Dedifferentiated amniotic fluid mesenchymal stem cell (primary cell): Measurements from ENCODE around the gene HCST.
"Not testable (repeated sequence)": the region's sequence is repeated elsewhere in the genome, so short reads cannot be mapped to it uniquely, and the experiment has no call there.

Experiments
- DNase-seq: peaks from one replicate; pipeline ENCODE4 v3.0.0-alpha.2; 2016; ENCODE audit errors: extremely low spot score

The HCST gene

GRCh38 chr19:35901854-35902661 lies at the start of gene HCST:
TSS of gene HCST (plus strand) at chr19:35902529. CDS start at chr19:35902594, 65 bp downstream.
- DNase-seq: peak; percentile 27

- DNase-seq: no peak
Measured at GRCh38 chr19:35853038-35853756, 49.1 kb upstream of the HCST start.

- DNase-seq: no peak
Measured at GRCh38 chr19:35856546-35857149, 45.7 kb upstream of the HCST start, which contains the start of gene KIRREL2. TSS of gene KIRREL2 (plus strand) at chr19:35856911. CDS start at chr19:35857120, 209 bp downstream.

DNA sequence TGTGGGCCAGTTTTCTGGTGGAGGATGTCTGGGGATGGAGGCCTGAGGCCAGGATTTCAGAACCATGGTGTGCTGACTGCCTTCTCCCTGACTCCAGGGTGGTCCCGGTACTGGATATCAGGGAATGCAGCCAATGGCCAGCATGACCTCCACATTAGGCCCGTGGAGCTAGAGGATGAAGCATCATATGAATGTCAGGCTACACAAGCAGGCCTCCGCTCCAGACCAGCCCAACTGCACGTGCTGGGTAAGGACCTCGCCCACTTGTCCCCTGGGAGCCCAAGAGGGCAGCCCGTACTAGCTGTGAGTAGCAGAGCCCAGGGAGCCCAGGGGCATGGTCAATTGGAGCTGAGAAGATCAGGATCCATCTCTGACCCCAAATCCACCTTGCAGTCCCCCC lies 44.0 kb upstream of the HCST start:
- no peak for DNase-seq

DNA sequence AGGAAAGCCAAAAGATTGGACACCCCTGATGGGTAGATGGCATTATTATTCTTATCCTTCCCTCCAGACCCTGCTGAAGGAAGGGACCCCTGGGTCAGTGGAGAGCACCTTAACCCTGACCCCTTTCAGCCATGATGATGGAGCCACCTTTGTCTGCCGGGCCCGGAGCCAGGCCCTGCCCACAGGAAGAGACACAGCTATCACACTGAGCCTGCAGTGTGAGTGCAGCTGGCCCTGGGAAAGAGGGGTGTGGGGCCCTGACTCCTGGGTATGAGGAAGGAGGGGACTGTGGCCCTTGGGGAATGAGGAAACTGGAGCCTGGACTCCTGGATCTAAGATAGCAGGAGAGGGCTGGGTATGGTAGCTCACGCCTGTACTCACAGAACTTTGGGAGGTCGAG lies 42.9 kb upstream of the HCST start:
- no peak for DNase-seq

DNA sequence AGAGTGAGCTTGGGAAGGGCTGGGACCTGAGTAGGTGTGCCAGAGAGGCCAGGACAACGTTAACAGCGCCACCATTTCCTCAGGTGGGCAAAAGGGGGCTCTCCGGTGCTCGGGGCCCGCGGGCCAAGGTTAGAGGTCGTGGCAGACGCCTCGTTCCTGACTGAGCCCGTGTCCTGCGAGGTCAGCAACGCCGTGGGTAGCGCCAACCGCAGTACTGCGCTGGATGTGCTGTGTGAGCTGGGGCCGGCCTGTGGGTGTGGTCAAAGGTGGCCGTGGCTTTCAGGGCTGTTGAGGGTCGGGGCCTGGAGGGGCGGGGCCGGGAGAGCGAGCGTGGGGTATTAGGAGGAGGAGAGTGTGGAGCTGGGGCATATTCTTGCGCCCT lies 41.9 kb upstream of the HCST start:
- no peak for DNase-seq

DNA sequence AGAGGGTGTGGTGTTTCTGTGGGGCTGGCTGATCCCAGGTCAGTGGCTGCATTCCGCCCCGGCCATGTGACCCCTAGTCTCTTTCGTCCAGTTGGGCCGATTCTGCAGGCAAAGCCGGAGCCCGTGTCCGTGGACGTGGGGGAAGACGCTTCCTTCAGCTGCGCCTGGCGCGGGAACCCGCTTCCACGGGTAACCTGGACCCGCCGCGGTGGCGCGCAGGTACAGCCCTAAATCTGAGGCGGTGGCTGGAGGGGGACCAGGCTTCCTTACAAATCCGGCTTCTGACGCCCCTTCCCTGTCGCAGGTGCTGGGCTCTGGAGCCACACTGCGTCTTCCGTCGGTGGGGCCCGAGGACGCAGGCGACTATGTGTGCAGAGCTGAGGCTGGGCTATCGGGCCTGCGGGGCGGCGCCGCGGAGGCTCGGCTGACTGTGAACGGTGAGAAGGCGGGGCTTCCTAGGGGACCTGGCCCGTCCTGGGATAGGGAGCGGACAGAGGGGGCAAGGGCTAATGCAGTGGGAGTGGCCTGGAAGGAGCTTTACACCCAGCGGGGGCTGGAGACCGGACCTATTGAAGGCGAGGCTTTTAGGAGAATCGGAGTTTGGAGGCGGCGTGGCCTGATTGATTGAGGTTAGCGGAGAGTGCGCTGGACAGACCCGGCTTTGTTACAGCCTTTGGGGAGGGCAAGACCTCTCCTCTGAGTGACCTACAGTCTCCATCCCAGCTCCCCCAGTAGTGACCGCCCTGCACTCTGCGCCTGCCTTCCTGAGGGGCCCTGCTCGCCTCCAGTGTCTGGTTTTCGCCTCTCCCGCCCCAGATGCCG lies 41.3 kb upstream of the HCST start:
- DNase-seq: no peak

DNA sequence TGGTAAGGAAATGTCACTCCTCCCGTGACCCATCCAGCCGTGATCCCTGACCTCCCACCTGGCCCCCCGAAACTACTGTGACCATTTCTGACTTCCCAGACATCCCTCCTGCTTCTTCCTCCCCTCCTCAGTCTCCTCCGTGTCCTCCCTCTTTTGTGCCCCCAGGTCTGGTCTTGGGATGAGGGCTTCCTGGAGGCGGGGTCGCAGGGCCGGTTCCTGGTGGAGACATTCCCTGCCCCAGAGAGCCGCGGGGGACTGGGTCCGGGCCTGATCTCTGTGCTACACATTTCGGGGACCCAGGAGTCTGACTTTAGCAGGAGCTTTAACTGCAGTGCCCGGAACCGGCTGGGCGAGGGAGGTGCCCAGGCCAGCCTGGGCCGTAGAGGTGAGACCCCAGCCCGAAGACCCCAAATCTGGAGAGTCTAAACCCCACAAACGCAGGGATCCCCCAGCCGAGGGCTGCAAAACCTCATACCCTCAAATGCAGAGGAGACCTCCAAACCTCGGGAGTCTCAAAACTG lies 40.6 kb upstream of the HCST start:
- no peak for DNase-seq

DNA sequence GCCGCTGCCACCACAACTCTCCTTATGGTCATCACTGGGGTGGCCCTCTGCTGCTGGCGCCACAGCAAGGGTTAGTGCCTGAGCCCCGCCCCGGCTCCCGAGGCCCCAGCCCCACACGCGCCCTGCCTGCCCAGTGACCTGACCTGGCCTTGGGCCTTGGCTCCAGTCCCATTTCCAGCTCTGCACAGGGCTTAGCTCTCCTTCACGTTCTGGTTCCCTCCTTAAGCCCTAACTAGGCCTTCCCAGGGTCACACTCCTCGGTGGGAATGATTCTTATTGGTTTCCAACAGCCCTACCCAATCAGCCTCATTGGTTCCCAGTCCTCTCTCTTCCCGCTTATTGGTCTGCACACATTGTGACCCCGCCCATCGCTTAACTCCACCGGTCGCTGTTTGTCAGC lies 39.8 kb upstream of the HCST start:
- no peak for DNase-seq

DNA sequence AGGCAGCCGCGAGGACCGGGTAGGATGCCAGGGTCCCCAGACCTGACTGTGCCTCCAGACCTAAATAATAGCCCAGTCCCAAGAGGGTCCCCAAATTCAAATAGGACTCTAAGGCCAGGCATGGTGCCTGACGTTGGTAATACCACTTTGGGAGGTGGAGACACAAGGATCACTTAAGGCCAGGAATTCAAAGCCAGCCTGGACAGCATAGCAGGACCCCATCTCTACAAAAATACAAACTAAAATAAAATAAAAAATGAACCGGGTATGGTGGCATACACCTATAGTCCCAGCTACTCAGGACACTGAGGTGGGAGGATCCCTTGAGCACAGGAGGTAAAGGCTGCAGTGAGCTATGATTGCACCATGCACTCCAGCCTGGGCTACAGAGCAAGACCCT lies 39.3 kb upstream of the HCST start:
- no peak for DNase-seq

GRCh38 chr19:35868172-35868822 lies 34.0 kb upstream of the HCST start, which contains the start of gene APLP1:
TSS of gene APLP1 (plus strand) at chr19:35868574. CDS start at chr19:35868637, 63 bp downstream.
- DNase-seq: peak; percentile 28

DNA sequence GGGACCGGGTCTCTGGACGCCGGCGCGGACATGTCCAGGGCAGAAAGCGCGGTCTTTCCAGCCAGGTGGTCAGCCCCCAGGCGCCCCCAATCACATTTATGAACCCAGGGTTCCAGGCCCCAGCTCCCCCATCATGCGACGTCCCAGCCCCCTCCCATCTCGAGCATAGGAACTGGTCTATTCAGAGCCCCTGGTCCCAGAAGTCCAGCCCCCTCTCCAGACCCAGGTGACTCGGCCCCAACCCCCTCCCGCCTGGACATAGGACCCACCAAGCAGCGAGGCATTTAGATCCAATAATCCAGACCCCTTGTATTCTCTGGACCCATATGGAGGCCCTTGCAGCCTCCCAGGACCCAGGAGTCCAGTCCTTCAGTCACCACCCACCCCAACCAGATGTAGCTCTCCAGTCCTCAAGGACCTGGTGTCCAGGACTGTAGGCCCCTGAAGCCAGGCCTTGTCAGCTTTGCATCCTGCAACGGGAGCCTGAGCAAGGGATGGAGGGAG lies 33.5 kb upstream of the HCST start:
- no peak for DNase-seq

- peak; percentile 29 for DNase-seq
Measured at GRCh38 chr19:35869327-35870123, 32.8 kb upstream of the HCST start.

GRCh38 chr19:35870124-35870736 lies 32.1 kb upstream of the HCST start:
- DNase-seq: not testable (repeated sequence)

- DNase-seq: no peak
Measured at GRCh38 chr19:35870798-35871197, 31.5 kb upstream of the HCST start.

DNA sequence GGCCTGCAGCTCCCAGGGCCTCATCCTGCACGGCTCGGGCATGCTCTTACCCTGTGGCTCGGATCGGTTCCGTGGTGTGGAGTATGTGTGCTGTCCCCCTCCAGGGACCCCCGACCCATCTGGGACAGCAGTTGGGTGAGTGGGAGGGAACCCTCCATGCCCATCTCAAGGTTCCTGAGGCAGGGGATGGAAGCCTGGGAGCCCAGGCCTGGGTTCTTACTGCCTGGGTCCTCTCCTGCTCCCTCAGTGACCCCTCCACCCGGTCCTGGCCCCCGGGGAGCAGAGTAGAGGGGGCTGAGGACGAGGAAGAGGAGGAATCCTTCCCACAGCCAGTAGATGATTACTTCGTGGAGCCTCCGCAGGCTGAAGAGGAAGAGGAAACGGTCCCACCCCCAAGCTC lies 30.7 kb upstream of the HCST start:
- DNase-seq: no peak

DNA sequence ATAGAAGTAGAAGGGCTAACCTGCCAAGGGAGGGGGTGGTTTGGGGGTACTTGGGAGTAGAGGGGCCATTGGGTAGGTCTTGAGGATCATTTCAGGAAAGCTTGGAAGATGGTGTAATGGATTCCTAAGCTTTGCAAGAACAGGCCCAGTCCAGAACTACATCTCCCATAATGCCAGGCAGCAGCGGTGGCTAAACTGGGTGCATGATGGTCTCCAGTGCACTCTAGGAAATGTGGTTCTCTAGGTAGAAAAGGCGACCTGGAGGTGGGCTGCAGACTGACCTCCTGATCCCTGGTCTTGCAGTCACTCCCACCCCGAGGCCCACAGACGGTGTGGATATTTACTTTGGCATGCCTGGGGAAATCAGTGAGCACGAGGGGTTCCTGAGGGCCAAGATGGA lies 30.1 kb upstream of the HCST start:
- DNase-seq: no peak

- DNase-seq: no peak
Measured at GRCh38 chr19:35874392-35874930, 27.9 kb upstream of the HCST start.

GRCh38 chr19:35879068-35879467 lies 23.3 kb upstream of the HCST start:
- DNase-seq: no peak
